Right atrium auricular region (tissue), 2 donors: Measurements from ENCODE around the gene TCF12. TPM values are rescaled to one million over a fixed set of nuclear protein-coding genes. Genes with fewer than 3 reads are reported as not detected.

Source experiments
- DNase-seq: peaks from one replicate; pipeline ENCODE4 v3.0.0-alpha.2; 2019; ENCODE audit warnings: low spot score
- H3K27ac ChIP-seq, 2 donors: fragments of 200-600 bp; sonication (generic); 1 replicate in 1 of 2; 2 replicates in 1 of 2; pipeline ENCODE4 v1.5.1; 2016 to 2019
- H3K27me3 ChIP-seq, 2 donors: fragments of 200-600 bp; sonication (generic); one replicate each; pipeline versions ENCODE4 v1.5.1 to v1.6.0; 2017 to 2019
- H3K36me3 ChIP-seq: fragments of 200-600 bp; sonication (generic); one replicate; pipeline ENCODE4 v1.5.1; 2016
- H3K4me1 ChIP-seq, 2 donors: fragments of 200-600 bp; sonication (generic); one replicate each; pipeline versions ENCODE4 v1.5.1 to v1.6.0; 2017 to 2019
- H3K4me3 ChIP-seq, 2 donors: fragments of 200-600 bp; sonication (generic); 1 replicate in 1 of 2; 2 replicates in 1 of 2; pipeline ENCODE4 v1.5.1; 2017 to 2019; ENCODE audit warnings: mild to moderate bottlenecking in 1 of 2, moderate library complexity in 1 of 2
- H3K9me3 ChIP-seq, 2 donors: fragments of 200-600 bp; sonication (generic); one replicate each; pipeline ENCODE4 v1.5.1; 2019
- total RNA-seq, 2 donors: library from RNA; depleted of rRNA; stranded (reverse); fragments of >200 nt; gene quantifications; one replicate each; pipeline ENCODE4 v1.1.0, GENCODE V29; 2016
- TF ChIP-seq, protein P1 (sequence below), 2 donors: fragments of 200-600 bp; sonication (generic); IDR thresholded peaks; one replicate each; pipeline ENCODE4 v1.5.1; 2019; ENCODE audit warnings: antibody characterized with exemption in 2 of 2

Gene TCF12
- total RNA-seq, 2 donors from 2014 or later = 35.2 to 40.0 TPM

DNA sequence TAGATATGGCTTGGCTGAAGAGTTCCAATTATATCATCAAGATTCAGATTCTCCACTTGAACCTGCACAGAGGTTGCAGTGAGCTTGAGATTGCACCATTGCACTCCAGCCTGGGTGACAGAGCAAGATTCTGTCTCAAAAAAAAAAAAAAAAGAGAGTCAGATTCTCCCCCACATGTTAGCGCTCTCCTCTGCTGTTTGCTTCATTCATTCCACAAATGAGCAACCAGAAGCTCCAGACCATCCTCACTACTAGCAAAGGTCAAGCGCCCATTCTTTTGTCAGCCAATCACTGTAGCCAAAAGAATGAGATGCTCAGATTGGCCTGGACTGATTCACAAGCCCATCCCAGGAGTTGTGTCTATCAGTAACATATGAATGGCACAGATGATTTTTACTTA lies 28.4 kb upstream of the TCF12 start:
- DNase-seq = no peak
- no peaks in the 10 kb centered on the region for H3K9me3 ChIP-seq
- H3K4me3 ChIP-seq = no peak overlapping the region
- H3K4me1 ChIP-seq = peaks cover 0 to 31% of the 10 kb centered on the region in 2 donors
- H3K36me3 ChIP-seq = no peaks in the 10 kb centered on the region
- H3K27ac ChIP-seq = no peak overlapping the region
- no peaks in the 10 kb centered on the region for H3K27me3 ChIP-seq
- TF ChIP-seq, protein P1, sequence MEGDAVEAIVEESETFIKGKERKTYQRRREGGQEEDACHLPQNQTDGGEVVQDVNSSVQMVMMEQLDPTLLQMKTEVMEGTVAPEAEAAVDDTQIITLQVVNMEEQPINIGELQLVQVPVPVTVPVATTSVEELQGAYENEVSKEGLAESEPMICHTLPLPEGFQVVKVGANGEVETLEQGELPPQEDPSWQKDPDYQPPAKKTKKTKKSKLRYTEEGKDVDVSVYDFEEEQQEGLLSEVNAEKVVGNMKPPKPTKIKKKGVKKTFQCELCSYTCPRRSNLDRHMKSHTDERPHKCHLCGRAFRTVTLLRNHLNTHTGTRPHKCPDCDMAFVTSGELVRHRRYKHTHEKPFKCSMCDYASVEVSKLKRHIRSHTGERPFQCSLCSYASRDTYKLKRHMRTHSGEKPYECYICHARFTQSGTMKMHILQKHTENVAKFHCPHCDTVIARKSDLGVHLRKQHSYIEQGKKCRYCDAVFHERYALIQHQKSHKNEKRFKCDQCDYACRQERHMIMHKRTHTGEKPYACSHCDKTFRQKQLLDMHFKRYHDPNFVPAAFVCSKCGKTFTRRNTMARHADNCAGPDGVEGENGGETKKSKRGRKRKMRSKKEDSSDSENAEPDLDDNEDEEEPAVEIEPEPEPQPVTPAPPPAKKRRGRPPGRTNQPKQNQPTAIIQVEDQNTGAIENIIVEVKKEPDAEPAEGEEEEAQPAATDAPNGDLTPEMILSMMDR (IDR thresholded peaks at IDR 0.05) = no peak

DNA sequence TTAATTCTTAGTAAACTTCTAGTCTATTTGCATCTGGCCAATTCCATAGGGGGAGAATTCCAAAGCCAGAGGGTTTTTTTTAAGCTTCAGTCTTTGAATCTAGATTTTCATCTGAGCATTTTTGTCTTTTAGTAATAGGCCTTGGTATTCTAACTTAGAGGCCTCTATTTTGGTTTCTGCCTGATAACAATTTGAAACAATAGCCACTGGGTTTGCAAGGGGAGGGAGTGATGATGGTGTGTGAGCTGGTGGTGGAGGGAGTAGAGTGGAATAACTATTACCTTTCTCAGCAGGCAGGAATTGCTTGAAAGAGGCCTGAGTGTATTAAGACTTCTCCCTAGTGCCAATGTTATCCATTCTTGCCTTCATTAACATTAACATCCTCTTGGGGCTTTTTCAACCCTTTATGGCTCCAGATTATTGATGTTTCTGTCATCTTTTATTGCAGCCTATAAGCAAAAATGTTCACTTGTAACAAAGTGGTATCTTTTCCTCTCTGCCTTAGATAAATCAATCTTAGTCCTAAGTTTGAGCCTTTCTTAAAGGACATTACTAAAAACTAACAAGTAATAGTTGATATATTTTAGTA lies 26.5 kb upstream of the TCF12 start:
- peaks cover 0 to 24% of the 10 kb centered on the region in 2 donors for H3K4me1 ChIP-seq
- TF ChIP-seq, protein P1 (IDR thresholded peaks at IDR 0.05) = no peak
- H3K36me3 ChIP-seq = no peaks in the 10 kb centered on the region
- no peak for DNase-seq
- no peaks in the 10 kb centered on the region for H3K27me3 ChIP-seq
- H3K27ac ChIP-seq = no peak overlapping the region
- no peaks in the 10 kb centered on the region for H3K9me3 ChIP-seq
- no peak overlapping the region for H3K4me3 ChIP-seq

DNA sequence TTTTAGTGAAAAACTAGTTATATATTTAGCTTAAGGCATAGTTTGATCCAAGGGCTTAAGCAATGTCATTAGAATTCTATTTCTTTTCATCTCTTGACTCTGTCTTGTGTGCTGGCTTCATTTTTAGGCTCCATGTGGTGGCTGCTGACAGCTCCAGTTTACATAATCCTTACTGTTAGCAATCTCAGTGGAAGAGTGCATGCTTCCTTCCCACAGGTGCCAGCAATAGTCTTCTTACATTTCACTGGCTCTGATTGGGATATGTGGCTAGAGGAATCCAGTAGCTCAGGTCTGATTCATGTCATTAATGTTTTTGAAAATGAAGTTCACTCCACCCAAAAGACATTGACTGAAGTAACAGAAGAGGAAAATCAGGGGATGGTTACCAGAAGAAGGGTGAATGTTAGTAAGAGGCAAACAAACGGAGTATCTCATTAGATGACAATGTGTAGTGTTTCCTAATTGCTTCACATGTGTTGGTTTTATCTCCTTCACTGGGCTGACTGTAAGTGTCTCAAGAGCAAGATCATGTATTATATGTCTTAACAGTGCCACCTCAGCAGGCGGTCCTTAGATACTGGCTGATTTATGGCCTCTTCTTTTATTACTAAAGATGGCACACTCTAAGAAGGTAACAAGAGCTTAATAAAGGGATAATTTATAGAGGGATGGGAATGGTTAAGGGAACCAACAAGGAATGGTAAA lies 25.6 kb upstream of the TCF12 start:
- Histone ChIP-seq H3K4me3 (no peak overlapping the region), H3K27me3 (no peaks in the 10 kb centered on the region), H3K9me3 (no peaks in the 10 kb centered on the region), H3K4me1 (peaks cover 0 to 21% of the 10 kb centered on the region in 2 donors), H3K27ac (no peak overlapping the region), H3K36me3 (no peaks in the 10 kb centered on the region)
- TF ChIP-seq, protein P1 (IDR thresholded peaks at IDR 0.05) = no peak
- DNase-seq = no peak

DNA sequence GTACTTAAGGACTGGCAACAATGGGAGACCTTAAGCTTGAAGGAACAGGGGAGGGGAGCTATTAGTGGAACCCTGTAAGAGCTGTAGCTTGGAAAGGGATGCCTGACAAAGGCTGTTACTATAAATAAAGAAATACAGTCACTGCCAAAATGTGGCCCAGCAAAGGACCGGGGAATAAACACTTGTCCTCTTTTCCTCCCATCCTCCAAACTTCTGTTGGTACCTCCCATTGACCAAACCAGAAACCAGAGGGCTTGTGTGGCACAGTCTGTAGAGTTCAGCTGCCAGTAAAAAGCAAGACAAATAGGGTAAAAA lies 25.1 kb upstream of the TCF12 start:
- Histone ChIP-seq H3K27ac (no peak overlapping the region), H3K36me3 (no peaks in the 10 kb centered on the region), H3K9me3 (no peaks in the 10 kb centered on the region), H3K4me1 (peaks cover 0 to 16% of the 10 kb centered on the region in 2 donors), H3K4me3 (no peak overlapping the region), H3K27me3 (no peaks in the 10 kb centered on the region)
- TF ChIP-seq, protein P1 (IDR thresholded peaks at IDR 0.05) = no peak
- no peak for DNase-seq

DNA sequence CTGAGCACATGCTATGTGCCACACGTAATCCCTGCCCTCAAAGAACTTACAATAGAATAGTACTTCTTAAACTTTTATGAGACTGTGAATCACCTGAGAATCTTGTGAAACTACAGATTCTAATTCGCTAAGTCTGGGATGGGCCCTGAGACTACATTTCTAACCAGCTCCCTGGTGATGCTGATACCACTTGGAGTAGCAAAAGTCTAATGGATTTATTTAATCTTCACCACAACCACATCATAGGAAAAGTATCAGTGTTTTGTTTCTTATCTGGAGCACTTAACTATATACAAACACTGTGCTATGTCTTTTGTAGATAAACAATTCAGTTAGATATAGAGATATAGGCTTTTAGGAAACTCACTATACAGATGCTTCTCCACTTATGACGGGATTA lies 23.8 kb upstream of the TCF12 start:
- no peaks in the 10 kb centered on the region for H3K9me3 ChIP-seq
- TF ChIP-seq, protein P1 (IDR thresholded peaks at IDR 0.05) = no peak
- H3K4me3 ChIP-seq = no peak overlapping the region
- no peaks in the 10 kb centered on the region for H3K36me3 ChIP-seq
- no peak for DNase-seq
- H3K27ac ChIP-seq = no peak overlapping the region
- H3K4me1 ChIP-seq = peaks cover 0 to 12% of the 10 kb centered on the region in 2 donors
- H3K27me3 ChIP-seq = no peaks in the 10 kb centered on the region

DNA sequence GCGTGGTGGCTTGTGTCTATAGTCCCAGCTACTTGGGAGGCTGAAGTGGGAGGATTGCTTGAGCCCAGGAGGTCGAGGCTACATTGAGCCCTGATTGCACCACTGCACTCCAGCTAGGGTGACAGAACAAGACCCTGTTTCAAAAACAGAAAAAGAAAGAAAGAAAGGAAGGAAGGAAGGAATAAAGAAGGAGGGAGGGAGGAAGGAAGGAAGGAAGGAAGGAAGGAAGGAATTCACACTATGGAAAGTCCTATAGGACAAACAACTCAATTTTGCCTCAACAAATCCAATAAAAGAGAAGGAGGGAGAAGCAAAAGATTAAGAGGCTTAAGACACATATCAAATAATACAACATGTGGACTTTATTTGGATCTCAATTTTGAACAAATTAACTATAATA lies 16.5 kb upstream of the TCF12 start:
- TF ChIP-seq, protein P1 (IDR thresholded peaks at IDR 0.05) = no peak

More for the DNA sequence above, 16.5 kb upstream of the TCF12 start:
- no peak for DNase-seq
- Histone ChIP-seq H3K36me3 (no peaks in the 10 kb centered on the region), H3K4me1 (no peaks in the 10 kb centered on the region), H3K27me3 (no peaks in the 10 kb centered on the region), H3K4me3 (no peak overlapping the region), H3K9me3 (no peaks in the 10 kb centered on the region), H3K27ac (no peak overlapping the region)
